Fibroblast of mammary gland (primary cell): ENCODE results near the gene VWA7.

Experiments
- DNase-seq: peaks from one replicate; pipeline ENCODE4 v3.0.0-alpha.2; 2010; ENCODE audit warnings: low read depth
- H3K4me3 ChIP-seq: 2 replicates; pipeline ENCODE4 v1.5.1; 2011; ENCODE audit warnings: low read depth, mild to moderate bottlenecking, low read length, moderate library complexity; ENCODE audit not compliant: control insufficient read depth
- TF ChIP-seq, protein P1 (sequence below): conservative IDR thresholded peaks from 2 replicates; pipeline ENCODE4 v1.5.1; 2011; ENCODE audit warnings: low read depth, low read length, inconsistent platforms; ENCODE audit not compliant: control insufficient read depth, insufficient read depth

VWA7 gene

GRCh38 chr6:31775633-31776484, 1.3 kb downstream of the VWA7 start:
- no peak for DNase-seq
- H3K4me3 ChIP-seq: no peak overlapping the region
- TF ChIP-seq, protein P1, sequence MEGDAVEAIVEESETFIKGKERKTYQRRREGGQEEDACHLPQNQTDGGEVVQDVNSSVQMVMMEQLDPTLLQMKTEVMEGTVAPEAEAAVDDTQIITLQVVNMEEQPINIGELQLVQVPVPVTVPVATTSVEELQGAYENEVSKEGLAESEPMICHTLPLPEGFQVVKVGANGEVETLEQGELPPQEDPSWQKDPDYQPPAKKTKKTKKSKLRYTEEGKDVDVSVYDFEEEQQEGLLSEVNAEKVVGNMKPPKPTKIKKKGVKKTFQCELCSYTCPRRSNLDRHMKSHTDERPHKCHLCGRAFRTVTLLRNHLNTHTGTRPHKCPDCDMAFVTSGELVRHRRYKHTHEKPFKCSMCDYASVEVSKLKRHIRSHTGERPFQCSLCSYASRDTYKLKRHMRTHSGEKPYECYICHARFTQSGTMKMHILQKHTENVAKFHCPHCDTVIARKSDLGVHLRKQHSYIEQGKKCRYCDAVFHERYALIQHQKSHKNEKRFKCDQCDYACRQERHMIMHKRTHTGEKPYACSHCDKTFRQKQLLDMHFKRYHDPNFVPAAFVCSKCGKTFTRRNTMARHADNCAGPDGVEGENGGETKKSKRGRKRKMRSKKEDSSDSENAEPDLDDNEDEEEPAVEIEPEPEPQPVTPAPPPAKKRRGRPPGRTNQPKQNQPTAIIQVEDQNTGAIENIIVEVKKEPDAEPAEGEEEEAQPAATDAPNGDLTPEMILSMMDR: no peak

GRCh38 chr6:31775184-31775583, 1.9 kb downstream of the VWA7 start:
- H3K4me3 ChIP-seq: no peak overlapping the region
- TF ChIP-seq, protein P1: no peak
- no peak for DNase-seq

- H3K4me3 ChIP-seq: no peak overlapping the region
- DNase-seq: peak; percentile 63
- TF ChIP-seq, protein P1: no peak
Observed at GRCh38 chr6:31771992-31772358, 5.2 kb downstream of the VWA7 start.

DNA sequence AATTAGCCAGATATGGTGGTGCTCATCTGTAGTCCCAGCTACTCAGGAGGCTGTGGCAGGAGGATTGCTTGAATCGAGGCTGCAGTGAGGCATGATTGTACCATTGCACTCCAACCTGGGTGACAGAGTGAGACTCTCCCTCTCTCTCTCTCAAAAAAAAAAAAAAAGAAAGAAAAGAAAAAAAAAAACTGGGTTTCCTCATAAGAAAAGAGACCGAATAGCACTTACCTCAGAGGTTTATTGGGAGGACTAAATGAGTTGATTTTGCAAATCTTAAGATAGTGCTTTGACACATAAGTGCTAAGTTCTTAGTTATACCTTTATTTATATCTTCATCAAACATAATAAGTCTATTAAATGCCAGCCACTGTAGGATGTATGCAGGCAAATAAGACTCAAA, 6.3 kb downstream of the VWA7 start:
- no peak for DNase-seq
- H3K4me3 ChIP-seq: no peak overlapping the region
- TF ChIP-seq, protein P1: no peak

DNA sequence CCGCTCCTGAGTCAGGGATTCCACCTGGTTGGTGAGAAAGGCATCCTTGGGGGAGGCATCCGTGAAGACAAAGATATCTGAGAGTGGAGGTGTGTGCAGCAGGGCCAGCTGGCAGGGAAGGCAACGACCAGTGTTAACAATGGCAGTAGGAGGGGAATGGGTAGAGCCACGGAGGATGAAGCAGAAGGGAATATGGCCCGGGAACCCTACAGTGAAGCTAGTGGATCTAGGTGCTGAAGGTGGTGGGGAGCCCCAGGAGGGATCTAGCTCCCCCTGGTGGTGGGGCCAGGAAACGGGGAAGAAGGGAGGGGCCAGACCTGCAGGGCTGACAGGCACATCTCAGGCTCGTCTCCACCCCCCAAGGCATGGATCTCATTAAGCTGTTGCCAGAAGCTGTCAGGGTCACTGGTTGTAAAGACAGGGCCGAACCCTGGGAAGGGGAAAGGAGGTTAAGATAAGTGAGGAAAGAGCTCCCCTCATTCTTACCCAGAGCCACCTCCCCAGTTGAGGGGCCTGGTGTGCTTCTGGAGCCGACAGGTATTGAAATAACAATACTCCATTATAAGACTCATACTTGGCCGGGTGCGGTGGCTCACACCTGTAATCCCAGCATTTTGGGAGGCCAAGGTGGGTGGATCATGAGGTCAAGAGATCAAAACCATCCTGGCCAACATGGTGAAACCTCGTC, 7.3 kb downstream of the VWA7 start:
- DNase-seq: peak; percentile 52

DNA sequence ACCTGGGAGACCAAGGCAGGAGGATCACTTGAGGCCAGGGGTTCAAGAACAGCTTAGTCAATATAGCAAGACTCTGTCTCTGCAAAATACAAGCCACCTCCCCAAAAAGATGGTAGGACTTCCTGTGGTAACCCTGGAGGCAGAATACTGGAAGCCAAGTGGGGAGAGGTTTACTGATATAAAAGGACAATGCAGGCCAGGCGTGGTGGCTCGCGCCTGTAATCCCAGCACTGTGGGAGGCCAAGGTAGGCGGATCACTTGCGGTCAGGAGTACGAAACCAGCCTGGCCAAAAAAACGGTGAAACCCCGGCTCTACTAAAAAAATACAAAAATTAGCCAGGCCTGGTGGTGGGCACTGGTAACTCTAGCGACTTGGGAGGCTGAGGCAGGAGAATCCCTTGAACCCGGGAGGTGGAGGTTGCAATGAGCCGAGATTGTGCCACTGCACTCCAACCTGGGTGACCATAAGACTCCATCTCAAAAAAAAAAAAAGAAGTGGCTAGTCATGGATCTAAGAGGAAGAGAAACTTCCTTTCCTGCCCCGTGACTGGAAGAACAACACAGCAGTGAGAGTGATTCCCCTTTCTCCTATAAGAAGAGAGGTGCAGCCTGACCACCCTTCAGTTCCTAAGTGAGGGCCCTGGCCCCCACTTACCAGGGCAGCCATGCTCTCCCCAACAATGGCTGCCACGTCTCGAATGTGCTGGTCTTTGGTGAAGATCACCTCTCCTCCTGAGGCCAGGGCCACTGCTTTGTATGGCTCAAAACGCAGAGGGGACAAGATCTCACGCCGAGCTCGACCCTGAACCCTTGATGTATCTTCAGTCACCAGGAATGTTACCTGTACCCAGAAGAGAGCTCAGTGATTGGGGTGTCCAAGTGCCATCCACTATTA, 8.5 kb downstream of the VWA7 start:
- no peak overlapping the region for H3K4me3 ChIP-seq
- DNase-seq: no peak
- TF ChIP-seq, protein P1: no peak

More for the DNA sequence above, 7.3 kb downstream of the VWA7 start:
- no peak overlapping the region for H3K4me3 ChIP-seq
- TF ChIP-seq, protein P1: peak; percentile 82
